Lower leg skin (tissue), 3 donors: ENCODE results near the gene CLTC.

Source experiments
- POLR2A ChIP-seq, 2 donors: fragments of 450-650 bp; IDR thresholded peaks; one replicate each; pipeline ENCODE4 v1.6.1; 2016 to 2017; ENCODE audit warnings: antibody characterized with exemption in 2 of 2, mild to moderate bottlenecking in 1 of 2, moderate library complexity in 1 of 2
- TF ChIP-seq, protein P1 (sequence below), 3 donors: fragments of 450-650 bp; IDR thresholded peaks; one replicate each; pipeline ENCODE4 v1.5.1; 2016; ENCODE audit warnings: antibody characterized with exemption in 3 of 3, mild to moderate bottlenecking in 3 of 3, moderate library complexity in 2 of 3

DNA sequence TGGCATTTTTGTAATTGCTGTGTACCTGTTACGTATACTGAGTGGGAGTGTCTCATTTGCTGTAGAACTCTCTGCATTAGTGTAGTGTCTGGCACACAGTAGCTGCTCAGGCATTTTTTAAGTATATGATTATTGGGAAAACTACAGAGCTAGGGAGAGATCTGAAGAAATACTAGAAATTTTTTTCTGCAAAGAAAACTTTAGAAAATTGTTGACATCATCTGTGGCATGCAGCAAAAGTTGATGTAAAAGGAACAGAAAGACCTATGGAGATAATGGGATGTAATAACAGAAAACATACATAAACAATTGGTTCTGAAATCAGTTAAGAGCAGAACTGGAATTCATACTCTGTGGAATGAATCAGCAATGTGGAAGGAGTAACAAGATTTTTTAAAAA is 11.6 kb downstream of the CLTC start:
- TF ChIP-seq, protein P1, sequence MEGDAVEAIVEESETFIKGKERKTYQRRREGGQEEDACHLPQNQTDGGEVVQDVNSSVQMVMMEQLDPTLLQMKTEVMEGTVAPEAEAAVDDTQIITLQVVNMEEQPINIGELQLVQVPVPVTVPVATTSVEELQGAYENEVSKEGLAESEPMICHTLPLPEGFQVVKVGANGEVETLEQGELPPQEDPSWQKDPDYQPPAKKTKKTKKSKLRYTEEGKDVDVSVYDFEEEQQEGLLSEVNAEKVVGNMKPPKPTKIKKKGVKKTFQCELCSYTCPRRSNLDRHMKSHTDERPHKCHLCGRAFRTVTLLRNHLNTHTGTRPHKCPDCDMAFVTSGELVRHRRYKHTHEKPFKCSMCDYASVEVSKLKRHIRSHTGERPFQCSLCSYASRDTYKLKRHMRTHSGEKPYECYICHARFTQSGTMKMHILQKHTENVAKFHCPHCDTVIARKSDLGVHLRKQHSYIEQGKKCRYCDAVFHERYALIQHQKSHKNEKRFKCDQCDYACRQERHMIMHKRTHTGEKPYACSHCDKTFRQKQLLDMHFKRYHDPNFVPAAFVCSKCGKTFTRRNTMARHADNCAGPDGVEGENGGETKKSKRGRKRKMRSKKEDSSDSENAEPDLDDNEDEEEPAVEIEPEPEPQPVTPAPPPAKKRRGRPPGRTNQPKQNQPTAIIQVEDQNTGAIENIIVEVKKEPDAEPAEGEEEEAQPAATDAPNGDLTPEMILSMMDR (IDR thresholded peaks at IDR 0.05): no peak
- TF ChIP-seq POLR2A (IDR thresholded peaks at IDR 0.05): no peak
